ENCODE results near the gene IL21R.
A peak's percentile ranks its signal among the peaks of the same experiment; 100 is the strongest.

Gene IL21R

GRCh38 chr16:27367461-27368357 lies 34.3 kb upstream of the IL21R start:
- H2AFZ ChIP-seq (ENCODE audit: low read length): no peak overlapping the region
- peak overlapping the region; percentile 14; the same call in 1 of the 2 replicates for H3K4me2 ChIP-seq (ENCODE audit: low read depth, low read length)
- H3K79me2 ChIP-seq (ENCODE audit: low read length): no peaks in the 10 kb centered on the region
- TF ChIP-seq CTCF (IDR thresholded peaks at IDR 0.05; ENCODE audit: low read length): peak; percentile 61
- no peak for TF ChIP-seq EZH2 (optimal IDR thresholded peaks at IDR 0.05; ENCODE audit: low read depth, low read length)
- no peak for TF ChIP-seq EZH2phosphoT487 (IDR thresholded peaks at IDR 0.05; ENCODE audit: low read length)
- peaks cover 19% of the 10 kb centered on the region for H3K4me1 ChIP-seq (ENCODE audit: low read length)
- peak; percentile 45 for DNase-seq
- no peaks in the 10 kb centered on the region for H4K20me1 ChIP-seq (ENCODE audit: insufficient read depth, low read length)
- H3K36me3 ChIP-seq (replicated peaks; ENCODE audit: insufficient read depth, low read length): no peaks in the 10 kb centered on the region
- no peak overlapping the region for H3K9ac ChIP-seq (ENCODE audit: low read length)
- peaks cover 5% of the 10 kb centered on the region; the same call in 1 of the 2 replicates for H3F3A ChIP-seq (ENCODE audit: insufficient read depth, low read length)
- no peak overlapping the region for H3K27ac ChIP-seq (ENCODE audit: low read length)
- peaks cover 12% of the 10 kb centered on the region; the same call in 1 of the 2 replicates for H3K27me3 ChIP-seq (replicated peaks; ENCODE audit: insufficient read depth, low read length)
- H3K9me2 ChIP-seq (replicated peaks; ENCODE audit: insufficient read depth, low read length): no peaks in the 10 kb centered on the region
- no peak overlapping the region for H3K4me3 ChIP-seq (ENCODE audit: low read length)
- no peaks in the 10 kb centered on the region for H3K9me3 ChIP-seq (replicated peaks; ENCODE audit: insufficient read depth, low read length)

GRCh38 chr16:27368358-27368722 lies 33.6 kb upstream of the IL21R start:
- Histone ChIP-seq H4K20me1 (ENCODE audit: insufficient read depth, low read length) (no peaks in the 10 kb centered on the region), H3F3A (ENCODE audit: insufficient read depth, low read length) (peaks cover 11% of the 10 kb centered on the region; the same call in 1 of the 2 replicates), H3K4me1 (ENCODE audit: low read length) (peaks cover 22% of the 10 kb centered on the region), H3K27me3 (replicated peaks; ENCODE audit: insufficient read depth, low read length) (peaks cover 12% of the 10 kb centered on the region; the same call in 1 of the 2 replicates), H3K4me3 (ENCODE audit: low read length) (no peak overlapping the region), H3K4me2 (ENCODE audit: low read depth, low read length) (no peak overlapping the region), H3K36me3 (replicated peaks; ENCODE audit: insufficient read depth, low read length) (no peaks in the 10 kb centered on the region), H3K9me3 (replicated peaks; ENCODE audit: insufficient read depth, low read length) (no peaks in the 10 kb centered on the region), H3K9me2 (replicated peaks; ENCODE audit: insufficient read depth, low read length) (no peaks in the 10 kb centered on the region), H2AFZ (ENCODE audit: low read length) (no peak overlapping the region), H3K27ac (ENCODE audit: low read length) (no peak overlapping the region), H3K79me2 (ENCODE audit: low read length) (no peaks in the 10 kb centered on the region), H3K9ac (ENCODE audit: low read length) (no peak overlapping the region)
- DNase-seq: no peak
- TF ChIP-seq EZH2 (optimal IDR thresholded peaks at IDR 0.05; ENCODE audit: low read depth, low read length): no peak
- no peak for TF ChIP-seq CTCF (IDR thresholded peaks at IDR 0.05; ENCODE audit: low read length)
- no peak for TF ChIP-seq EZH2phosphoT487 (IDR thresholded peaks at IDR 0.05; ENCODE audit: low read length)

GRCh38 chr16:27369806-27370205 lies 32.2 kb upstream of the IL21R start:
- H3K27me3 ChIP-seq (replicated peaks; ENCODE audit: insufficient read depth, low read length): peaks cover 12% of the 10 kb centered on the region; the same call in 1 of the 2 replicates
- H3K79me2 ChIP-seq (ENCODE audit: low read length): no peaks in the 10 kb centered on the region
- TF ChIP-seq EZH2 (optimal IDR thresholded peaks at IDR 0.05; ENCODE audit: low read depth, low read length) (no peak), CTCF (IDR thresholded peaks at IDR 0.05; ENCODE audit: low read length) (no peak), EZH2phosphoT487 (IDR thresholded peaks at IDR 0.05; ENCODE audit: low read length) (no peak)
- H4K20me1 ChIP-seq (ENCODE audit: insufficient read depth, low read length): no peaks in the 10 kb centered on the region
- no peak overlapping the region for H3K4me3 ChIP-seq (ENCODE audit: low read length)
- no peaks in the 10 kb centered on the region for H3K9me3 ChIP-seq (replicated peaks; ENCODE audit: insufficient read depth, low read length)
- H3K4me1 ChIP-seq (ENCODE audit: low read length): peaks cover 32% of the 10 kb centered on the region
- no peak overlapping the region for H3K4me2 ChIP-seq (ENCODE audit: low read depth, low read length)
- DNase-seq: no peak
- peaks cover 24% of the 10 kb centered on the region for H3F3A ChIP-seq (ENCODE audit: insufficient read depth, low read length)
- no peaks in the 10 kb centered on the region for H3K9me2 ChIP-seq (replicated peaks; ENCODE audit: insufficient read depth, low read length)
- no peaks in the 10 kb centered on the region for H3K36me3 ChIP-seq (replicated peaks; ENCODE audit: insufficient read depth, low read length)
- no peak overlapping the region for H3K9ac ChIP-seq (ENCODE audit: low read length)
- no peak overlapping the region for H2AFZ ChIP-seq (ENCODE audit: low read length)
- H3K27ac ChIP-seq (ENCODE audit: low read length): no peak overlapping the region

All from MM.1S (cell line).